GM12891 (cell line): ENCODE measurements around the gene CLCN1.

ENCODE experiments used
- DNase-seq: peaks from one replicate; pipeline ENCODE4 v3.0.0; 2011; ENCODE audit warnings: low spot score; ENCODE audit not compliant: insufficient read length
- FAIRE-seq: peaks from 2 replicates; lab custom pipeline; 2011; peaks lifted over from hg19 to GRCh38; lab: Jason Lieb, UNC
- PAX5 ChIP-seq: IDR thresholded peaks from 2 replicates; pipeline ENCODE4 v1.6.1; 2011; ENCODE audit warnings: low read length, moderate library complexity, mild to moderate bottlenecking; ENCODE audit not compliant: insufficient read depth, severe bottlenecking
- POLR2A ChIP-seq: IDR thresholded peaks from 2 replicates; pipeline ENCODE4 v1.6.1; 2011; ENCODE audit warnings: low read depth, low read length, control low read depth
- POLR2AphosphoS5 ChIP-seq: IDR thresholded peaks from 2 replicates; pipeline ENCODE4 v1.6.1; 2011; ENCODE audit warnings: low read depth, low read length, control low read depth
- POU2F2 ChIP-seq: IDR thresholded peaks from 2 replicates; pipeline ENCODE4 v1.6.1; 2011; ENCODE audit warnings: low read depth, mild to moderate bottlenecking, control low read depth, low read length, moderate library complexity
- SPI1 ChIP-seq: IDR thresholded peaks from 2 replicates; pipeline ENCODE4 v1.6.1; 2011; ENCODE audit warnings: low read depth, low read length, control low read depth
- TAF1 ChIP-seq: IDR thresholded peaks from 2 replicates; pipeline ENCODE4 v1.6.1; 2011; ENCODE audit warnings: low read depth, low read length, control low read depth

CLCN1 gene

DNA sequence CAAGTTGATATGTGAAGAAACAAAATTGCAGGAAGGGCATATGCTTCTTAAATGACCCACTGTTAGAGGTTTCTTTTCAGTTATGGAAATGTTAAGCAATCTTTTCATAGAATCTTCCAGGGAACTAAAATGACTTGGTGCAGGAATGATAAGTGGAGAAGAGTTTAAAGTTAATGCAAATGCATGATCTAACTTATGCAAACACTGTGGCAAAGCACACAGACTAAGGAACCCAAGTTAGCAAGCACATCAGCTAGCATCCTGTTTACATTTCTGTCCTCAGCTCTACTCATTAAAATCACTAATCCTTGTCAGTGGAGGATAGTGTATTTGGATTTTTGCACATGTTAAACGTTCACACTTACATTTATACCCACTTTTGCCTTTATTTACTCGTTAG lies 9.3 kb downstream of the CLCN1 start:
- no peak for TF ChIP-seq PAX5
- TF ChIP-seq SPI1 = no peak
- TF ChIP-seq POU2F2 = peak; percentile 76
- no peak for TF ChIP-seq POLR2A
- no peak for TF ChIP-seq POLR2AphosphoS5
- no peak for TF ChIP-seq TAF1
- FAIRE-seq (peak; percentile 75), DNase-seq (no peak)

DNA sequence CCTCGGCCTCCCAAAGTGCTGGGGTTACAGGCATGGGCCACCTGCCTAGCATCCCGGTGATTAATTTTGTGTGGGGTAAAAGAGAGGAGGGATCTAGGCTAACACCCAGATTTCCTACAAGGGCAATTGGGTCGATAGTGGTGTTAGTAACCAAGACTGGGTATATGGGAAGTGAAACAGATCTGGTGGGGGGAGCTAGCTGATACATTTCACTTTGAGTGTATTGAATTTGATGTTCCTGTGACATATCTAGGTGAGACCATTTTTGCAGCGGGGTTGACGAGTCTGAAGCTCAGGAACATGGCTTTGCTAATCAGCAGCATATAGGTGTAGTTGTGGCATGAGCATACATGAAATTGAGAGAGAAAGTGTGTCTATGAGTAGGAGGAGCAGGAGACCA lies 12.0 kb downstream of the CLCN1 start:
- DNase-seq = no peak
- FAIRE-seq = no peak
- peak; percentile 82 for TF ChIP-seq SPI1
- TF ChIP-seq POLR2A = no peak
- no peak for TF ChIP-seq POU2F2

DNA sequence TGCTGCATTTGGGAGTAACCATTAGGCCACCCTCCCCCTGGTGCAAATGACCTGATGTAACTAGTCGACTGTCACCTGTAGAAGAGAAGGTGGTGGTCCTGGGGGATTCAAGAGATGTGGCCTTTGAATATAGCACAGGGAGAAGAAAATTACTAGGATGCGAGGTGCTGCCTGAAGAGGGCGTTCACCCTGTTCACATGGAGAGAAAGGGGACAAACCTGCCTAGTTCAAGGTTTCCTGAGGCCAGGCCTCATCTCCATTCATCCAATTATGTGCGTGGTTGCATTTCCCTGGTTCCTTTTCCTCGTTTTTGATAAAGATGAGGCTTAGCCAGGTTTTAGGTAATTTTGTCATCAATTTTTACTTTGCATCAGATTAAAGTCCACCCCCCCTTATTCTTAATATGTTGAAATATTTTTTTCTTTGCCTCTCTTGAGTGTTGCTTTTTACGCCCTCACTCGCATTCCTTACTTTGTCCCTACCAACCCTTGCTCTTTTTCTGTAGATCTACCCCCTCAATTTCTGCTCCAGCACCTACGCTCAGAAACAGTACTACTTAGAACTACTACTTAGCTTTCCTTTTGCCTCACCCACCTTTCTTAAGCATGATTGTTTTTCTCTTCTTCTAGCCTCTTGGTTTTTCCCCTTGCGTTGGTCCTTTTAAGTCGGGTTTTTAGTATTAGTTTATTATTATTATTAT lies 13.7 kb downstream of the CLCN1 start:
- TF ChIP-seq TAF1 (no peak), PAX5 (no peak), POLR2AphosphoS5 (no peak), POLR2A (no peak), POU2F2 (no peak), SPI1 (no peak)
- FAIRE-seq (no peak), DNase-seq (no peak)

GRCh38 chr7:143331179-143331801 lies 15.4 kb downstream of the CLCN1 start:
- FAIRE-seq (no peak), DNase-seq (no peak)
- TF ChIP-seq PAX5 = no peak
- TF ChIP-seq SPI1 = no peak
- TF ChIP-seq POU2F2 = no peak
- TF ChIP-seq POLR2AphosphoS5 = no peak
- TF ChIP-seq TAF1 = no peak
- no peak for TF ChIP-seq POLR2A

GRCh38 chr7:143334244-143334643 lies 18.3 kb downstream of the CLCN1 start:
- DNase-seq (no peak), FAIRE-seq (no peak)
- TF ChIP-seq POU2F2 = no peak
- TF ChIP-seq PAX5 = no peak
- no peak for TF ChIP-seq TAF1
- TF ChIP-seq POLR2AphosphoS5 = no peak
- TF ChIP-seq SPI1 = no peak
- TF ChIP-seq POLR2A = no peak

DNA sequence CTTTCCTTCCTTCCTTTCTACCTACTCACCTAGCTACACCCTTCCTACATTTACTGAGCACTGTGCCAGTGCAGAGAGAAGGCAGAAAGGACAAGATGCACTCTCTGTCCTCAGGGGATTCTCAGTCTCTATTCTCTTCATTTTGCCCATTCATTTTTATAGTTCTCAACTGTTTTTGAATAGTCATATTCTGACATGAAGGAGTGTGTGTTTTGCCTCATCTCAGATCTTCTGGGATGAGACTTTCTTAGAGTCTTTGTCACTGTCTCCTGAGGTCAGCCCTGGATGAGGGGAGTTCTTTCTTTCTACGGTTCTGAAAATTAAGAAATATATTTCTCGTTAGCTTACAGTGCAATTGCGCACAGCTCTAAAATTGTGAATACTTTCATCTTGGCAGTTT lies 21.3 kb downstream of the CLCN1 start:
- FAIRE-seq (no peak), DNase-seq (no peak)
- no peak for TF ChIP-seq TAF1

DNA sequence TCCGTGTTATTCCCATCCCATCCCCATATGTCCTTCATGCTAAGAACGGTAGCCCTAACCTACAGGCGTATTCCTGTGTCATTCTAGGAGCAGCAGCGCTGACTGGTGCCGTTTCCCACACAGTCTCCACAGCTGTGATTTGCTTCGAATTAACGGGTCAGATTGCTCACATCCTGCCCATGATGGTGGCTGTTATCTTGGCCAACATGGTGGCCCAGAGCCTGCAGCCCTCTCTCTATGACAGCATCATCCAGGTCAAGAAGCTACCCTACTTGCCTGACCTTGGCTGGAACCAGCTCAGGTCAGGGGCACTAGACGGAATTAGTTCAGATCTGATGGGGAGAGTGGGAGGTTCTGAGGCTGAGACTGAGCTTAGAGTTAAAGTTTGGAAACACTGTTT lies 25.9 kb downstream of the CLCN1 start:
- TF ChIP-seq POLR2AphosphoS5 = no peak
- TF ChIP-seq TAF1 = no peak
- TF ChIP-seq POLR2A = no peak
- TF ChIP-seq POU2F2 = no peak
- no peak for TF ChIP-seq PAX5
- no peak for TF ChIP-seq SPI1
- DNase-seq (no peak), FAIRE-seq (no peak)

- TF ChIP-seq POLR2AphosphoS5 (no peak), POU2F2 (no peak), SPI1 (no peak)
- no peak for FAIRE-seq
Observed at GRCh38 chr7:143343596-143343995, 27.7 kb downstream of the CLCN1 start.

DNA sequence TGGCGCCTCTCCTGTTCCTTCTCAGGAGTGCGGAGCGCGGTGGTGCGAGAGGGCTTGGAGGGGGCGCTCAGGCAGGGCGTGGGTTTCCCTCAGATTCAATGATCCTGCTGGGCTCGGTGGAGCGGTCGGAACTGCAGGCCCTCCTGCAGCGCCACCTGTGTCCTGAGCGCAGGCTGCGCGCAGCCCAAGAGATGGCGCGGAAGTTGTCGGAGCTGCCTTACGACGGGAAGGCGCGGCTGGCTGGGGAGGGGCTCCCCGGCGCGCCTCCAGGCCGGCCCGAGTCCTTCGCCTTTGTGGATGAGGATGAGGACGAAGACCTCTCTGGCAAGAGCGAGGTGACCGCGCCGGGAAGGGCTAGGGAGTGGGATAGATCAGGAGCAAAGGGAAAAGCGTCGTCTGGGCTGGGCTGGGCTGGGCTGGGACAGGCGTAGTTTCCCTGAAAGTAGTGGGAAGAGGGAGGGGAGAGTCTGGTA lies 29.6 kb downstream of the CLCN1 start:
- DNase-seq (peak; percentile 44), FAIRE-seq (no peak)

More at GRCh38 chr7:143343596-143343995, 27.7 kb downstream of the CLCN1 start:
- DNase-seq = no peak

GRCh38 chr7:143346018-143346417 lies 30.1 kb downstream of the CLCN1 start:
- FAIRE-seq (no peak), DNase-seq (no peak)
- TF ChIP-seq PAX5 (no peak), POU2F2 (no peak), SPI1 (no peak), POLR2A (no peak), TAF1 (no peak), POLR2AphosphoS5 (no peak)

More for the DNA sequence above, 29.6 kb downstream of the CLCN1 start:
- no peak for TF ChIP-seq TAF1
- TF ChIP-seq POLR2A = no peak
- no peak for TF ChIP-seq POLR2AphosphoS5
- no peak for TF ChIP-seq SPI1
- no peak for TF ChIP-seq PAX5
- TF ChIP-seq POU2F2 = no peak
